Measurements from ENCODE around the gene CDH15.
"Not testable (repeated sequence)": the region's sequence is repeated elsewhere in the genome, so short reads cannot be mapped to it uniquely, and the experiment has no call there.

CDH15 gene

GRCh38 chr16:89172528-89173173 is 1.1 kb downstream of the CDH15 start:
- DNase-seq (ENCODE audit: low read depth in 2 of 2): no peak

DNA sequence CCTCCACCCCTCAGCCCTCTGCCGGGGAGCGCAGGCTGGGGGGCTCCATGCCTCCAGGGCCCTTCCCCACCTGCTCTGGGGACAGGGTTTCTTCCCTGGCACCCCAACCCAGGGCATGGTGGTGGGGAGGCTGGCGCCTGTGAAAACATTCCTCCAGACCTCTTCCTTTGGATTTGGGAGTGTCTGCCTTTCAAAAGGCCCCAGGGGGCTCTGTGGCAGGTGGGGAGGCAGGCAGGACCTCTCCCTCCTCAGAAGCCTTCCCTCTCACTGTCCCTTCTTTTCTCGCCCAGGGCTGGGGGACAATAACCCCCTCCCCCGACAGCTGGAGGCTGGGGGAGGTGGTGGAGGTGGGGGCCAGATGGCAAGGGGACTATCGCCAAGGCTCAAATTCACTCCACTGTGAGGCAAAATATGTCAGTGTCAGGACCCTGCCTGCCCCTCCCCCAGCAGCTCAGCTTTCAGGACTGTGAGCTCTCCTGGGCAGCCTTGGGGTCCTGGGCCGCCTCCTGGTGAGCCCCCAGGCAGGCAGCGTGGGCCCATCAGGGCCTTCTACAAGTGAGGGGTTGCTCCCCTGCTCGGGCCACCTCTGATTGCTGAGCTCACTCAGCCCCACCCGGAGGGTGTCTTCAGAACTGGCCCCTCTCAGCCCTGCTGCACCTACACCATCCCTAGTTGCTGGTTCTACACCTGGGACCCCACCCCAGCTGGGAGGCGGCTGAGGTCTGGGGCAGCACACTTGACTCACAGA is 1.8 kb downstream of the CDH15 start:
- DNase-seq (ENCODE audit: low read depth in 2 of 2): no peak

DNA sequence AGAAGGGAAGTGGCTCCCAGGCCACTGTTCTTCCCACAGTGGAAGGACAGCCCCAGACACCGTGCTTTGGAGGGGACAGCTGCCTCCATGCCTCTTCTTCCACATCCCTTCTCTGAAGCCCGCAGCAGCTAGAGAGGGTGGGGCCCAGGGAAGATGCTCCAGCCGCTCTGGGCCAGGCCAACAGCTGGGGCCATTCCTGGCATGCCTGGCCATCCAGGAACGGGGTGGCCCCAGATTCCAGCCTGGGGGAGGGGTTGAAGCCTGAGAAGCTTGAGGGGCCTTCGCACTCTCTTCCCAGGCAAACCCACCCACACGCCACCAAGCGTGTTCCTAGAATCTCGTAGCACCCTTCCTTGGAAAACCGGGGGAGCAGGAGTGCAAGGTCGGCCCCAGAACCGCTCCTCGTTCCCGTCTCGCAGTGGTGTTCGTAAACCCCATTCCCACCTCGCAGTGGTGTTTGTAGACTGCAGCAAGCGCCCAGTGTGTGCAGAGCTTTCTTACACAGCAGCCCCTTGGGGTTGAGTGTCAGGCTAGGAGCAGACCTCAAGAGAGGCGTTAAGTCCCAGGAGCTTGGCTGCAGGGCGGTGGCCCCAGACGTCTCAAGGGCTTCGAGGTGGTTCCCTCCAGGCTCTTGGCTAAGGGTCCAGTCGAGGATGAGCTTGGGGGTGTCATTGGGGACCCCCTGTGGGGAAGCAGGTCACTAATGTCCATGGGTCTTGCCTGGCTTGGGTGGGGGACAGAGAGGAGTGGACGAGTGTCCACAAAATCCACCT is 2.7 kb downstream of the CDH15 start:
- no peak for DNase-seq (ENCODE audit: low read depth in 2 of 2)

DNA sequence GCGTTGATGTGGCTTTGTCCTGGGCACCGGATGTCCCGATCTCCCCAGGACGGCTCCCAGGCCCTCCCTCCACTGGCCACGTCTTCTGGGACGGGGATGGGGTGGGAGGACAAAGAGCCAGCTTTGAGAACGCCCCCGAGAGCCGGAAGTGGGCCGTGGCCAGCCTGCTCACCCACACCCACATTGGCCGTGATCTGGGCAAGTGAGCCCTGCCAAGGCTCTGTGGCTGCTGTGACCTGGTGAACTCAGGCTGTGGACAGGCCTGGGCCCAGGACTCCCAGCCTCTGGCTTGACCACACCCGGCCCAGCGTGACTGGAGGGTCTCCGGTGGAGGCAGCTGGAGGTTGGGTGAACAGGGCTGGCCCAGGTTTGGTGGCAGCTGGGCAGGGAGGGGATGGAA is 3.3 kb downstream of the CDH15 start:
- no peak for DNase-seq (ENCODE audit: low read depth in 2 of 2)

GRCh38 chr16:89175280-89176146 is 4.0 kb downstream of the CDH15 start:
- DNase-seq (ENCODE audit: low read depth in 2 of 2): no peak

DNA sequence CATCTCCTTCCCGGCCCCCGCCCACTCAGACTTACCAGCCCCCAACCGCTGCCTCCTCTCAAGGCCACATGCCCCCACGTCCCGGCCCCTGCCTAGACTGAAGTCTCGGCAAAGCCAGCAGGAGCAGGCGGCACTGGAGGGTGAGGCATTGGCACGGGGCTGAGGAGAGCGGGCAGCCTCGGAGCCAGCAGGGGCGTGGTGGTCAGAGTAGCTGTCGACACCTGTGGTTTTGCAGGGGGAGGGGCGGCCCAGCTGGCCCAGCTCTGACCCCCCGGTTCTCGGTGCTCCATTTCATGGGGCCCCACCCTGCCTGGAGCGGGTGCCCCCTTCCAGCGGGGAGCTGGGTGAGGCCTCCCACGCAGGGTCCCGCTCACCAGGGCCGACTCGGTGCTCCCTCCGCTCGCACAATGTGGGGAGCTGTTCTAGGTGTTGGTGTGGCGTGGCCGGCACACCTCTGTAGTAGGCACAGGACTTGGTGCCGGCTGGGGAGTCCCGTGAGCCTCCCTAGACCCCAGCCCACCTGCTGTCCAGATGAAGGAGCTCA is 4.7 kb downstream of the CDH15 start:
- no peak for DNase-seq (ENCODE audit: low read depth in 2 of 2)

GRCh38 chr16:89176717-89177116 is 5.2 kb downstream of the CDH15 start:
- DNase-seq (ENCODE audit: low read depth in 2 of 2): no peak

DNA sequence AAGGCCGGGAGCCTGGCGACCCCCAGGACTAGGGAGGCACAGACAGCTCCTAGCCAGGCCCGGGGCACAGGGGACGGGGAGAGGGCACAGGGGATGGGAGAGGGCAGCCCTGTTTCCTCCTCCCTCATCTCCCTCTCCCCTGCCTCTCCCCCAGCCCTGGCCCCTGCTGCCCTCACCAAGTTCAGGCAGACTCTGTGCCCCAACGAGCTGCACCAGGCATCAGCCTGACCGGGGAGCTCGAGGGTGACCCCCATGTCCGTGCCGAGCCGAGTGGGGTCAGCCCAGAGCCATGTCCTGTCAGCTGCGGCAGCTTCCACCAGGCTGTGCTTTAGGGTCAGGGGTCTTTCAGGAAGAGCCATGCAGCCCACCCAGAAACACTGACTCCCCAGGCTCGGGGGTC is 6.0 kb downstream of the CDH15 start:
- no peak for DNase-seq (ENCODE audit: low read depth in 2 of 2)

- DNase-seq (ENCODE audit: low read depth in 2 of 2): no peak
Measured at GRCh38 chr16:89178453-89179147, 7.1 kb downstream of the CDH15 start.

- DNase-seq (ENCODE audit: low read depth in 2 of 2): no peak
Measured at GRCh38 chr16:89179148-89179484, 7.6 kb downstream of the CDH15 start.

- DNase-seq (ENCODE audit: low read depth in 2 of 2): no peak
Measured at GRCh38 chr16:89179656-89180315, 8.2 kb downstream of the CDH15 start.

- no peak for DNase-seq (ENCODE audit: low read depth in 2 of 2)
Measured at GRCh38 chr16:89183463-89183862, 11.9 kb downstream of the CDH15 start.

- DNase-seq (ENCODE audit: low read depth in 2 of 2): no peak
Measured at GRCh38 chr16:89183975-89184676, 12.6 kb downstream of the CDH15 start.

- DNase-seq (ENCODE audit: low read depth in 2 of 2): no peak
Measured at GRCh38 chr16:89184677-89184932, 13.1 kb downstream of the CDH15 start.

DNA sequence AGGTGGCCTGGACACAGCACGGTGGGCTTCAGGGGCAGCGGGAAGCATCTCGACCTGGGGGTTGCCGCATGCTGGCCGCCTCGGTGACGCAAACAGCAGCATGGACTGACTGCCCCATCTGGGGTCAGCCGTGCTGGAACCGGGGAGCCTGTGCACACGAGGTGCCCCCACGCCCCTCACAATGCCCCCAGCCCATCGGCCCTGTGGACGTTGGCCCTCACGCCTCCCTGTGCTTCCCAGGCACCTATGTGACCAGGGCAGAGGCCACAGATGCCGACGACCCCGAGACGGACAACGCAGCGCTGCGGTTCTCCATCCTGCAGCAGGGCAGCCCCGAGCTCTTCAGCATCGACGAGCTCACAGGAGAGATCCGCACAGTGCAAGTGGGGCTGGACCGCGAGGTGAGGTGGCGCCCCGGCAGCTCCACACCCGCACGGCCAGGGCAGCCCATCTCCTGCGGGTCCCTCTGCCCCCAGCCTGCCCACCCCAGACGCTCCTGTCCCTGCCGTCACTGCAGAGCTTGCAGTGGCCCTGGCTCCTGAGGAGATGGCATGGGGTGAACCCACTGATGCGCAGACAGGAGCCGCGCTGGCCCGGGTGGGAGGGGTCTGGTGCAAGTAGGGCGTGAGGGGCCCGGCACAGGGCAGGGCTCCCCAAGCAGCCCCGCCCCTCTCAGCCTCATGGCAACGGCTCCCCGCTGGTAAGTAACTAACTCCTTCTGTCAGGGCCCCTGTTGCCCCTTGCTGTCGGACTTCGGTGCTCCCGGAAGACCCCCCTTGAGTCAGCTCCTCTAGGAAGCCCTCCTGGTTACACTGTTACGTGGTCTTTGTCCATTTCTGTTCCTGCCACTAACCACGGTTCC is 13.6 kb downstream of the CDH15 start:
- no peak for DNase-seq (ENCODE audit: low read depth in 2 of 2)

DNA sequence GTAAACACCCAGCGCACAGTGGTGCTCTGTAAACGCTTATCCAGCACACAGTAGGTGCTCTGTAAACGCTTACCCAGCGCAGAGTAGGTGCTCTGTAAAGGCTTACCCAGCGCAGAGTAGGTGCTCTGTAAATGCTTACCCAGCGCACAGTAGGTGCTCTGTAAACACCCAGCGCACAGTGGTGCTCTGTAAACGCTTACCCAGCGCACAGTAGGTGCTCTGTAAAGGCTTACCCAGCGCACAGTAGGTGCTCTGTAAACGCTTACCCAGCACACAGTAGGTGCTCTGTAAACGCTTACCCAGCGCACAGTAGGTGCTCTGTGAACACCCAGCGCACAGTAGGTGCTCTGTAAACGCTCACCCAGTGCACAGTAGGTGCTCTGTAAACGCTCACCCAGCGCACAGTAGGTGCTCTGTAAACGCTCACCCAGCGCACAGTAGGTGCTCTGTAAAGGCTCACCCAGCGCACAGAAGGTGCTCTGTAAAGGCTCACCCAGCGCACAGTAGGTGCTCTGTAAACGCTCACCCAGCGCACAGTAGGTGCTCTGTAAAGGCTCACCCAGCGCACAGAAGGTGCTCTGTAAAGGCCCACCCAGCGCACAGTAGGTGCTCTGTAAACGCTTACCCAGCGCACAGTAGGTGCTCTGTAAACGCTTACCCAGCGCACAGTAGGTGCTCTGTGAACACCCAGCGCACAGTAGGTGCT is 14.5 kb downstream of the CDH15 start:
- not testable (repeated sequence) for DNase-seq (ENCODE audit: low read depth in 2 of 2)

DNA sequence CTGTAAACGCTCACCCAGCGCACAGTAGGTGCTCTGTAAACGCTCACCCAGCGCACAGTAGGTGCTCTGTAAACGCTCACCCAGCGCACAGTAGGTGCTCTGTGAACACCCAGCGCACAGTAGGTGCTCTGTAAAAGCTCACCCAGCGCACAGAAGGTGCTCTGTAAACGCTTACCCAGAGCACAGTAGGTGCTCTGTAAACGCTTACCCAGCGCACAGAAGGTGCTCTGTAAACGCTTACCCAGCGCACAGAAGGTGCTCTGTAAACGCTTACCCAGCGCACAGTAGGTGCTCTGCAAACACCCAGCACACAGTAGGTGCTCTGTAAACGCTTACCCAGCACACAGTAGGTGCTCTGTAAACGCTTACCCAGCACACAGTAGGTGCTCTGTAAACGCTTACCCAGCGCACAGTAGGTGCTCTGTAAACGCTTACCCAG is 15.1 kb downstream of the CDH15 start:
- not testable (repeated sequence) for DNase-seq (ENCODE audit: low read depth in 2 of 2)

DNA sequence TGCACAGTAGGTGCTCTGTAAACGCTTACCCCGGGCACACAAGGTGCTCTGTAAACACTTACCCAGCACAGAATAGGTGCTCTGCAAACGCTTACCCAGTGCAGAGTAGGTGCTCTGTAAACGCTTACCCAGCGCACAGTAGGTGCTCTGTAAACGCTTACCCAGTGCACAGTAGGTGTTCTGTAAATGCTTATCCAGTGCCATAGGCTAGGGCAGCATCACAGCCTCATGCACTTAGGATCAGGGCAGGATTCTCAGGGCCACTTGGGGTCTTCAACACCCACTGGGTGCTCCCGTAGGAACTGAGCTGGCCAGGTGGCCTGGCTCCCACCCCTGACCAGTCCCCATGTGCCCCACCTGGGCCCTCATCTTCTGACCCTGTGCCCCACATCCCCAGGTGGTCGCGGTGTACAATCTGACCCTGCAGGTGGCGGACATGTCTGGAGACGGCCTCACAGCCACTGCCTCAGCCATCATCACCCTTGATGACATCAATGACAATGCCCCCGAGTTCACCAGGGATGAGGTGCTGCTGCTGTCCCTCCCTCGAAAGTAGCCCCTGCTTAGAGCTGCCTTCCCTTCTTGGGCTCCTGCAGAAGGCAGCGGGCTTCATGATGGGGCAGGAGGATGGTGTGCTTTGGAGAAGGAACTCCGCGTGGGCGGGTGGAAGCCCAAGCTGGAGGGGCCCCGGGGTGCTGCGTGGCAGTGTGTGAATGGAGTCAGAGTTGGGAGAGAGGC is 15.7 kb downstream of the CDH15 start:
- peak in 1 of 2 donors; percentile 40 for DNase-seq (ENCODE audit: low read depth in 2 of 2)
